Left lobe of liver (tissue), 2 donors: ENCODE data around the gene BACH1. TPM values are rescaled to one million over a fixed set of nuclear protein-coding genes. Genes with fewer than 3 reads are reported as not detected.
"Not testable (repeated sequence)": the region's sequence is repeated elsewhere in the genome, so short reads cannot be mapped to it uniquely, and the experiment has no call there.

Source experiments
- ATAC-seq: fragments of 200-7000 bp; cut with Tn5 transposase; one replicate; pipeline ENCODE4 v1.9.1; 2020; ENCODE audit warnings: mild to moderate bottlenecking, moderate library complexity
- DNase-seq: peaks from one replicate; pipeline ENCODE4 v3.0.0-alpha.2; 2020; ENCODE audit warnings: low spot score
- total RNA-seq: library from RNA; stranded (reverse); gene quantifications from one replicate; pipeline ENCODE4 v1.2.1, GENCODE V29; 2021
- donor health status: DM: no; HTN: no; CAD: no; lungs with moderate emphysema.
- donor health status: DM: no; HTN: yes; CAD: no.

BACH1 gene
- total RNA-seq, 1 donor from 2014 or later: 27.0 TPM

DNA sequence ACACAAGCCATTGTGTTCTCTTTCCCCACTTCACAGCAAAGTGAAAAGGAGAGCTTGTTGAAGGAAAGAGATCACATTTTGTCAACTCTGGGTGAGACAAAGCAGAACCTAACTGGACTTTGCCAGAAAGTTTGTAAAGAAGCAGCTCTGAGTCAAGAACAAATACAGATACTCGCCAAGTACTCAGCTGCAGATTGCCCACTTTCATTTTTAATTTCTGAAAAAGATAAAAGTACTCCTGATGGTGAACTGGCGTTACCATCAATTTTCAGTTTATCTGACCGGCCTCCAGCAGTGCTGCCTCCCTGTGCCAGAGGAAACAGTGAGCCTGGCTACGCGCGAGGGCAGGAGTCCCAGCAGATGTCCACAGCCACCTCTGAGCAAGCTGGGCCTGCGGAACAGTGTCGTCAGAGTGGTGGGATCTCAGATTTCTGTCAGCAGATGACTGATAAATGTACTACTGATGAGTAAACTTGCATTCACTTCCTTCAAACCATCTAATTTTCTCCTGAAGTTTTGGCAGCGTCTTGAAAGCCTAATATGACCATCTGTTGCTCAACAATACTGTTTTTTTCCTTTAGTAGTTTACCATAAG is 43.7 kb downstream of the BACH1 start:
- peak; percentile 74 for ATAC-seq
- peak; percentile 55 for DNase-seq

DNA sequence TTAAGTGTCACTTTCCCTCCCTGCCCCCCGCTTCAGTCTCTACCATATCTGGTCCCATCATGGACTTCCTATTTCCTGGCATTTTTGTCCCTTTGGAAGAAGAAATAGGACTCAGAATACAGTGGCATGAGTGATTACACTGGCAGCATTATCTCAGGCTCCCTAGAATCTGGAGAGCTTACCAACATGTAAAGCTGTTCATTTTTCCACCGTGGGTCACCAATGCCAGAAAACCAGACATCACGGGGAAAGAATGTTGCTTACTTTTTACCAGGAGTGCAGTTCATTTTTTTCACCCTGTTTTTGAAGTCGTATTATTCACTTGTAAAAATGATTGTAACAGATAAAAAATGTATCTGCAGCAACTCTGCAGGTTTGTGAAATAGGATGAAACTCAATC is 44.8 kb downstream of the BACH1 start:
- DNase-seq (no peak), ATAC-seq (no peak)

DNA sequence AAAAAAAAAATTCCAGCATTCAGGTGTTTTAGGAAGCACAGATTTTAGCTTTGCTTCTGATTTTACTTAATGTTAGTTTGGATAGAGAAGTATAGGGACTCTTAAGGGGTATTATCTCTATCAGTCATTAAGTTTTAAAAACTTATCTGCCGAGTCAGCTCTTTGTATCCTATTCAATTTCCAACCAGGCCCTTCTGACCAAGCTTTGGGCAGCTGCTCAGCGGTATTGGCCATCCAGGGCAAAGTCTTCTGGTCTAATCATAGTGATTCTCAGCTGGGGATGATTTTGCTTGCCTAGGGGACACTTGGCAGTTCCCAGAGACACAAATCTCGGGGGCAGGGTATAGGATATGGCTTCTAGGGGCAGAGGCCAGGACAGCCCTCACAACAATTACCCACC is 47.6 kb downstream of the BACH1 start:
- peak; percentile 53 for DNase-seq
- ATAC-seq: peak; percentile 75

DNA sequence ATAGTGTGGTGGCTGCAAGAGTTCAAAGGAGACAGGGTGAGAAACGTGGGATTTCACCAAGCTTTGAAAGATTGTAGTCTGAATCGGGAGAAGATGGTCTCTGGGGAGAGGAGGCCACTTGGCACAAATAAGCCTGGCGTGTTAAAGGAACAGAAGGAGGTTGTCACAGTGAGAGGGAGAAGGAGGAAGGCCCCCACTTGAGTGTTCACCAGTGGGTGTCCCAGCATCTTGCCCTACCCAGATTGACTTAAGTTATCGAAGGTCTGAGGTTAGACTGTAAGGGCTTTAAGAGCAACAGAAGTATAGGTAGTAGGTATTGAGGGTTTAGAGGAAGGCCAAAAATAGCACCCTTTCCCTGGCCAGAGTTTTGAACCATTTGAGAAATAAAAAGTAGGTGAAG is 48.0 kb downstream of the BACH1 start:
- DNase-seq: no peak
- ATAC-seq: no peak

DNA sequence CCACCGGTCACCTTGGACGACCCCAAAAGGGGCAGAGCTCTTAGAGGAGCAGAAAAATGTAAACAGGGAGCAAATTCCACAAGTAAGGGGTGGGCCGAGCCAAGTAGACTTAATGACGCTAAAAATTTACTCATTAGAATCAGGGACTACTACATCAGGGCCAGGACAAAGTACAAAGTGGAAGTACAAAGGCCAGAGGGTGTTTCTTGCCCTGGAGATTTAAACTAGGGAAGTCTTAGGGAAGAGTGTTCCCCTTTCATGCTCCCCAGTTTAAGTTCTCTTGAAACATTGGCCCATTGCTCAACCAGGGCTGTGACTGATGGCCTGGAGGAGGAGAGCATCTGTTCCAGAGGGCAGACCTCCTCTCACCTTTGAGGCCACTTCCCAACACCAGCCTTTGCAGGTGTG is 48.6 kb downstream of the BACH1 start:
- DNase-seq (no peak), ATAC-seq (peak; percentile 35)

DNA sequence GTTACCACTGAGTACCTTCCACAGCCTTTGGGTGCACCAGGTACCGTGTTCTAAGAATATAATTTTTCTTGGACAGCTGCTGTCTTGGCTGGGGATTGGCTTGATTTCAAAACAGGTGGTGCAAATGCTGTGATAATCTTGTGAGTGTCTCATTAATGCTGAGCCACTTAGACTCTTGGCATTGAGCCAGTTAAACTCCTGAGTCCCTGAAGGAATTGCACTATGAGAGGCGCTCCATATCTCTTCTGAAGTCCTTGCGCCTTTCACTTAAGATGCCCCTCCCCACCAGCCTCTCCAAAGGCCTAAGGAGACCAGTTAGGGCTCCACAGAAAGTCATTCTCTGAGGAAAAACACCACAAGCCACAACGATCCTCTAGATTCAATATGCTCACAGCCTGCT is 51.0 kb downstream of the BACH1 start:
- ATAC-seq (no peak), DNase-seq (no peak)

DNA sequence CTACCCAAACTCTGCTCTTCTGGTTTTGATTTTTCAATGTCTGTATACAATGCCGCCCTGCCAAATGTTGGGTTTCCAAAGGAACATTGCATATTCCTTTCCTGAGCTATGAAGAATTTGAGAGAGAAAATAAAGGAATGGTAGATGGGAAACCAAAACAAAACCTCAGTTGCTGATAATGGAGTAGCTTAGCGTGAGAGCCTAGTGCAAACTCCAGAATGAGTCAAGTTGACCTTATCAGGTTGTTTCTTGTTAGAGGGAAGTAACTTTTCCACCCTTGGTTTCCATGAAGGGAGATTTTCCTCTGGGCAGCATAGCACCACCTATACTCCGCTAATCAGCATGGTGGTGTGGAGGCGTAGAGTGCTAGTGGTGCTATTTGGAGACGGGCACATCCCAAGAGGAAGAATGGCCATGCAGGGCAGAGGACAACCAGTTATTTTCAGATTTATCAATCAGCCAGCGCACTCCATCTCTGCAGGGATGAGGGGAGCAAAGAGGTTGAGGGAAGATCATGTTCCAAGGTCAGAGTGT is 51.6 kb downstream of the BACH1 start:
- ATAC-seq: no peak
- no peak for DNase-seq

DNA sequence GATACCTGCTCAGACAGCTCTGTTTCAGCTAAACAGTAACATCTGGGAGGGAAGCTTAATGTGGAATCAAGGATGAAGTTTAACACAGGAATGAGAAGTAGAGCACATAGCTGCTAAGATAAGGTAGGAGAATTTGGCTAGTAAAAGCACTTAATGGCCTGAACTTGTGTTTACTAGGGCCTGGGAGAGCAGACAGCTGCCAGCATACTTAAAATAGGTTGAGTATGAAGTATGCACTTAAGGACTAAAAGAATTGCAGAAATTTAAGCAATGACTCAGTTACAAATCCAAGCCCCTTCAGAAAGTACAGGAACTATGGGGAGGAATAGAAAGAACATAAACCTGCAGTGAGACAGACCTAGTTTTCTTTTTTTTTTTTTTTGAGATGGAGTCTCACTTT is 53.0 kb downstream of the BACH1 start:
- ATAC-seq: no peak
- no peak for DNase-seq

DNA sequence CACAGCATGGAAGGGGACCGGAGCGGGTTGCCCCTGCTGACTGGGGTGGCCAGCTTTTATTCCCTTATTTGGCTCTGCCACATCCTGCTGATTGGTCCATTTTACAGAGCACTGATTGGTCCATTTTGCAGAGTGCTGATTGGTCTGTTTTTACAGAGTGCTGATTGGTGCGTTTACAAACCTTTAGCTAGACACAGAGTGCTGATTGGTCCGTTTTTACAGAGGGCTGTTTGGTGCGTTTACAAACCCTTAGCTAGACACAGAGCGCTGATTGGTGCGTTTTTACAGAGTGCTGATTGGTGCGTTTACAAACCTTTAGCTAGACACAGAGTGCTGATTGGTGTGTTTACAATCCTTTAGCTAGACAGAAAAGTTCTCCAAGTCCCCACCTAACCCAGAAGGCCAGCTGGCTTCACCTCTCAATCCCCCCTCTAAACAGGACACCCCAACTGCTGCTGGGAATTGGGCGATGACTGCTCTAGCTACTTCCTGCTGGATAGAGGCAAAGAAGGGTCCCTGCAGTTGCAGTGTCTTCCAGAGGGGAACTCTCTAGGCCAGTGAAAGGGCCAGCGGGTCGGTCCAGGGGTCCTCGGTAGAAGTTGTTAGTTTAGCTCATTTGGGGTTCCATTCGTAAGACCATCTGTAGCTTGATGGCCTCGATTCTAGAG is 56.5 kb downstream of the BACH1 start:
- ATAC-seq, DNase-seq: not testable (repeated sequence)

DNA sequence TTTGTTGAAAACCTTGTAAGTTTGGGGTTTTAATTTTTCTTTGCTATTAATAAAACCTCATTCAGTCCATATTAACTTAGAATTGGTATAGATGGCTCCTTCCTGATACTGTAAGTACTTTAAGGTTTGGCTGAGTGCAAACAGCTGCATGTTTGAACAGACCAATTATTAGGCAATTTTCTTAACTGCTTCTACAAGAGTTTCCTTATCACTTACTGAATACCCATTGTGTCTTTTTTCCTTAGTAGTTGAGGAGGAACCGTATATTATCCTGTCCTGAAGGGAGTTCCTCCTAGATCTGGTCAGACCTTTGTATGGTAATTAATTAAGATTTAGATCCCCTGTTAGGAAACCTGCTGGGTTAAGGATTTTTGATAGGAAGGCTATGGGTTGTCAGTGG is 57.6 kb downstream of the BACH1 start:
- DNase-seq, ATAC-seq: not testable (repeated sequence)

DNA sequence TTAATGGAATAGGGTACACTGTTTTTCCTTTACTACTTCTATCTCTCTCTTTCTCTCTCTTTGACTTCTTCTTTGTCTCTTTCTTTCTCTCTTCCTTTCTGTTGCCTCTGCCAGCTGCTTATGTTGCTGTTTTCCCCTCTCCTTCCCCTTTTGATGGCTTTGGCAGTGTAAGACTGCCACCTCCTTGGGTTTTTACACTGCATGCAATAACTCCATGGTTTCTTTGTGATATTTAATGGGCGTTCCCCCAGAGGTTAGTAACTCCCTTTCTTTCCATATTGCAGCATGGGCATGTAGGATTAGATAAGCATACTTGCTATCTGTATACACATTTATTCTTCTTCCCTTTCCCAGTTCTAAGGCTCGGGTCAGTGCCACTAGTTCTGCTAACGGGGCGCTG is 58.1 kb downstream of the BACH1 start:
- not testable (repeated sequence) for DNase-seq, ATAC-seq

DNA sequence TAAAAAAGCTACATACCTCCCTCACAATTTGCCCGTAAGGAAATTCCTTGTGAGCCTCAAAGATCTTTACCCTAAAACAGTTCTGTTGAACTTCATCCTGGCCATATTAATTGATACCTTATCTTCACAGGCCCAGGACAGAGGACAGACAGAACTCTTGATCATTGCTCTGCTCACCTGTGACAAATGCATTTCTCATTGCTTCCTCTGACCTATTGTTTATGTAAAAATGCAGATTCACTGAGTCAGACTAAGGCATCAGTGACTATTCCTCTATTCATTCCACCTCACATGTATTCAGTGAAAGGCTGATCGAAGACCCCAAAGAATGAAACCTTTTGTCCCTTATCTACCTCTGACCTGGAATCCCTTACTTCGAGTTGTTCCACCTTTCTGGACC is 61.0 kb downstream of the BACH1 start:
- ATAC-seq: no peak
- DNase-seq: no peak

DNA sequence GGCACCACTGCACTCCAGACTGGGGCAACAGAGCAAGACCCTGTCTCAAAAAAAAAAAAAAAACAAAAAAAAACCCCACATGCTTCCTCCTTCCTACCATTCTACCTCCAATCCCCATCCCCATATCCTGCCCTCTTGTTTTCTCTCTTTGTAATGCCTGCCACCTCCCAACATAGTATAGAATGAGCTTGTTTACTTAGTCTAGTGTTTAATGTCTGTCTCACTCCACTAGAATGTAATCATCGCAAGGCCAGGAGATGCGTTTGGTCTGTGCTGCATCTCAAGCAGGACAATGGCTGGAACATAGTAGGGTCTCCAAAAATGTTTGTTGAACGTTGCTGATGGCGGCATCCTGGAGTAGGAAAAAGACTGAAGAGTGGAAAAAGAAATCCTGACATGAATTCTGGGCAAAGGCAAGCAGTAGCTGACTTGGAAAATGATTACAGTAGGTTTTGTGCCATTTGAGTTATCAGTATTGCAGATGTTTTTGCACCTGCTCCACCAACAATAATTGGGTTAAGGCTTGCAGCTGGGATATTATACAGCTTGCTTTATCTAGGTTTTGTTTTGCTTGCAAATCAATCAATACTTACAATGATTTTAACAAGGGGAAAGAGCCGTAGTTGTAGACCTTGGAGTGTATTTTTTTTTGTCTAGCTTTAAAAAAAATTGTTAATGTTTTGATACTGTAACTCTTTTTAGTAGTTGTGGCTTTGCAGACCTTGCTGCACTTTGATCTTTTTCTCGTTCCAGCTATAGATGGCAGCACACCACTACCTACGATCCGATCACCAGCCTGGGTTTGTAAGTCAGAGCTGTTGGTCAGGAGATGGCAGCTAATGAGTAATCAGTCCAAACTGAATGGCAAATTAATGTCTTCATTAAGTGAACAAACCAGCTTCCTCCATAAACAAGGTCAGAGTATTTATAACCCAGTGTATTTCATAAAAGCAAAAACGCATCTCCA is 62.4 kb downstream of the BACH1 start:
- peak; percentile 83 for ATAC-seq
- DNase-seq: no peak

DNA sequence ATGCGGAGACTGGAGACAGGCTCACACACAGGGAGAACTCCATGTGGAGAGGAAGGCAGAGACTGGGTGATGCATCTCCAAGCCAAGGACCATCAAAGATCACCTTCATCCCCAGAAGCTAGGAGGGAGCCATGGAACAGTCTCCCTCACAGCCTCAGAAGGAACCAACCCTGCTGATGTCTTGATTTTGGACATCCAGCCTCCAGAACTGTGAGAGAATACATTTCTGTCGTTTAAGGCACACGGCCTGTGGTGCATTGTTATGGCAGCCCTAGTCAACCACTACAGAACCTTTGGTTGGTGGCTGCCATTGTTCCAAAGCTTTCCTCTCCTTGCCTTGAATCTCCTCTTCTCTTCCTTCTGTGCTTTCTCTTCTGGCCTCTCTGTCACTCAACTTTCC is 64.0 kb downstream of the BACH1 start:
- no peak for DNase-seq
- ATAC-seq: no peak

DNA sequence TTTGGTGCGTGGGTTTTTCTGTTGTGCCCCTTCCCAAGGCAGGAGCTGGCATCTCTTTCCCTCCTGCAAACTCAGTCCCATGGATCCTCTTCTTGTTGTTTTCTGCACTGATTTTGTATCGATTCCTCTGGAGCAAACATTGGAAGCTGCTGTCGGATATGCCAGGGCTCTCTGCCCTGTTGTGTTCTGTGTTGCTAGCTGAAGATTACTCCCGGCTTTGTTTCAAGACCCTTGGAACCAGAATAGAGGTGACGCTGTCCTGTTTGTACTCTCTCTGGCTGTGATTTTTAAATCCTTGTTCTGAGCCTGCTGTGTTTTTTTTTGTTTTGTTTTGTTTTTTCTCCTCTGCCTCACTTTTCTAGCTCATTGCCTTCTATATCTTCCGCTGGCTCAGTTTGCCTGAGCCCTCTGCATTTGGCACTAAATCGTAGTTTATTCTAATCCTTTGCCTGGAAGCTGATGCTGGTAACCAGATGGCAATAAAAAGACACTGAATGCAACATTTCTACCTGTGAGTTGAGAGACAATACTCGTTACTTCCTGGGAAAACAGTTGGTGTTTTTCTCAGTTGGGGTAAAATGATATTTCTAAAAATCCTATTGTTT is 67.0 kb downstream of the BACH1 start:
- DNase-seq (no peak), ATAC-seq (peak; percentile 89)

DNA sequence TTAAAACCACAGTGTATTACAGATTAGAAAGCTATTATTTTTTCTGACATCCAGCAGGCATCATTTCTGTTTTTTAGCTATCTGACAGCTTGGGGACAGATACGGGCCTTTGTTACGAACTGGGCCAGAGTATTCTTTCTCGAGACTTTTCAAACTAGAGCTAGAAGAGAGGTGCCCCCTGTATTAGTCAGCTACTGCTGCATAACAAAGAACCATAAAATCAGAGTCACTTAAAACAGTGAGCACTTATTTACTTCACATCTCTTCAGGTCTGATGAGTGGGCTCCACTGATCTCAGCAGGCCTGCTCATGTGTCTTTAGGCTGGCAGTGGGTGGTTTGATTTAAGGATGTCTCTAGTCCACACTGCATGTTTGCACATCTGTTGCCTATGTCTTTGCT is 67.8 kb downstream of the BACH1 start:
- no peak for DNase-seq
- ATAC-seq: no peak

DNA sequence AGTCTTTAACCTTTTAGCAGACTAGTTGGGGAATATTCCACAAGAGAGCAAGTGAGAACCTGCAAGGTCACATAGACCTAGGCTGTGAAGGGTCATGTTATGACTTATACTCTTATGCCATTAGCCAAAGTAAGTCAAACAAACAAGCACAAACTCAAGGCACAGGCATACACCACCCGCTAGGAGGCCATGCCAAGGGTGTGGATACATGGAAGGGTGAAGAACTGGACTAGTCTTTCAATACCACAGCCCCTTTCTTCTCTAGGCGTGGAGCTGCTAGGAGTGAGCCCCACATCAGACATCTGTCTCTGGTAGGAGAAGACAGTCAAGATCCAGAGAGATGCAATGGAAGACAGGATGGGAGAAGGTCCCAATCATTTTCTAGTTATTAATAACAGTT is 68.6 kb downstream of the BACH1 start:
- DNase-seq: peak; percentile 6
- ATAC-seq: no peak

DNA sequence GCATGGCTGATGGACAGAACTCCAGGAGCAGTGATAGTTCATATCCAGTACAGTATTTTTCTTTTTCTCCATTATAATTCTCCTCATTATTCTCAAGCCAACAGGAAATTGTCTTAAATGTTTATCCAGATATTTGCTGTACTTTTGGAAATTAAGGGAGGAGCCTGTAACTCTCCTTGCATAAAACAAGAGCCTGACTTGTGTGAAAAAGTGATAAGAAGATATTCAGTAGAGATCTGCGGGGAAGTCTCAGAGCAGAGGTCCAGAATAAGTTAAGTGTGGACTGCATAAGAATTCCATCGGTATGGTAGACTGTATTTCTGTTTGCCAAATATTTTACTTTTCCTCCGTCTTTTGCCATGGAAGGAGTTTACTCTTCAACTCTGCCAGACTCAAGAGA is 70.2 kb downstream of the BACH1 start:
- DNase-seq (no peak), ATAC-seq (no peak)

DNA sequence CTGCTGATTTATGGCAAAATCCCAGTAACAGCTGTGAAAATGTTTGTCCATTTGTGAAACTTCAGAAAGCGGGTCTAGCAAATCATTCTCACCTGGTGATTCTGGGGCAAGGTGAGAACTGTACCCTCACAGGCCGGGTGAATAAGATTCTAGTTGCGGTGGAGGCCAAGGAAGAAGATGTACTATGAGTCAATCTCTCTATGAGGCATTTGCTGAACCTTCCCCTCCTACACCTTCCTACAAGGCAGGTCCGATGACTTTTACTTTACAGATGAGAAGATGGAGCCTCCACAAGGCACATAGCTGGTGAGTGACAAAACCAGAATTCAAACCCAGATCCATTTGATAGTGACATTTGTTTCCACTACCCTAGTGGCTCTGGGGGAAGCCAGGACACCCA is 72.7 kb downstream of the BACH1 start:
- ATAC-seq: no peak
- peak; percentile 5 for DNase-seq

DNA sequence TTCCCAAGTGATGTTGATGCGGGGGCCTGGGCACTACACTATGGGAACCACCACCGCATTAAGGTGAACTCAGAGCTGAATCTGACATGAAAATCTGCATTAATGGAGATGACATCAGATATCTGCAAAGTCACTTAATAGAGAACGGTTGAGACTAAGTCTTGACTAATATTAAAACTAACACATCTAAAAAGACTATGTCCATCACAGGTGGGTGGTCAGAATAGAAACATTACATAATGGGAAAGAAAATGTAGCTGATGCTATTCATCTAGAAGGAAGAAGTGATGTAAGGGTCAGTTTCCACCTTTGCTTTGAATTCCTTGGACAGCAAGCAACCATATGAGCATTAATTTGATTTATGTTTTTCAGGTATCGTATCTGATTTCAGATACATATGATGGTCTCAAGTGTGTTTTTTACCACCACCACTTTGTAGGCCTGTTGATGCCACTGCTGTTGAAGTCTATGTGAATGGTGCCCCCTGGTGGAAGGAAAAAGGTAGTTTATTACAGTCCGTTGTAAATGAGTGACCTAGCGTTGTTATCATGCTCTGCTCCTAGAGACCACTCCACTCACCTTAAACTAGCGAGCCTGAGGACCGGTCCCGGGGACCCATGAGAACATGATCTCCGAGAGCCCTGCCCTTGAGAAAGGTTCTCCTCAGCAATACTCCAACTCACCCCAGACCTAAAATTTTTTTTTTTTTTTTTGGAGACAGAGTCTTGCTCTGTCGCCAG is 73.5 kb downstream of the BACH1 start:
- peak; percentile 46 for DNase-seq
- ATAC-seq: peak; percentile 96
